GM18867 (cell line): Measurements from ENCODE around the gene LMBRD2.
A peak's percentile ranks its signal among the peaks of the same experiment; 100 is the strongest.
"Not testable (repeated sequence)": the region's sequence is repeated elsewhere in the genome, so short reads cannot be mapped to it uniquely, and the experiment has no call there.

Experiments
- ATAC-seq: cut with Tn5 transposase; IDR thresholded peaks from one replicate; pipeline ENCODE4 v1.9.1; 2021; ENCODE audit warnings: mild to moderate bottlenecking, moderate library complexity; ENCODE audit not compliant: unreplicated experiment

Gene LMBRD2

DNA sequence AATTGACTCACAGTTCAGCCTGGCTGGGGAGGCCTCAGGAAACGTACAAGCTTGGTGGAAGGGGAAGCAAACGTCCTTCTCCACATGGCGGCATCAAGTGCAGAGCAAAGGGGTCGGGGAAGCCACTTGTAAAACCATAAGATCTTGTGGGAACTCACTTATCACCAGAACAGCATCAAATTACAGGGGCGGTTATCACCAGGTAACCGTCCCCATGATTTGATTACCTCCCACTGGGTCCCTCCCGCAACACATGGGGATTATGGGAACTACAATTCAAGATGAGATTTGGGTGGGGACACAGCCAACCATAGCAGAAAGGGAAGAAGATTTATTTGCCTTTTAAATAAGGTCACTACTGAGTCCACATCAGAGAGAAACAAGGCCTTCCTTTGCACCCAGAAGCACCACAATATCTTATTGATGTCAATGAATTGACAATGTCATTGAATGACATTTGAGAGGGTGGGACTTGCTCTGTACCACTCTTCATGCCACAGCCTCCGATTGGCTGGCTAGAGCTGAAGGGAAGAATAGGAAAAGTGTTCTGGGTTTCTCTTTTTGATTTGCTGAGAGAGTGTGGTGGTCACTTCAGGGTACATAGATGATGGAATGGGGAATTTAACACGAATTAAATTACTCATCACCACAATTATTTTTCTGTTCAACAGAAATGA is 11.3 kb upstream of the LMBRD2 start:
- ATAC-seq: no peak

DNA sequence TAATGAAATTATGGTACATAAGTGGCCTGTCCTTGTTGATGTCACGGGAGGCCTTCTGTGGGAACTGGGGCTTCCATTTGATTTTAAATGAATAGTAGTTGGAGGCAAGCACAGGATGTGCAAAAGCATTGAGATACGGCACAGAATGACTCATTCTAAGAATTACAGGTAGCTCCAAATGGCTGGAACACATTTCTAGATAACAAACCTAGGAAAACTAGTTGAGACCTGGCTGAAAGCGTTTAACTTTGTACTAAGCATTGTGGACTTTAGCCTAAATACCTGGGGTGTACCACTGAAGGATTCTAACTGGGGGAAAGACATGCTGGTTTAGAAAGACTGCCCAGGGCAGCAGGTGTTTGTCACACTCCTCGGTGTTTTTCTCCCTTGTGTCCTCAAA is 9.7 kb upstream of the LMBRD2 start:
- no peak for ATAC-seq

DNA sequence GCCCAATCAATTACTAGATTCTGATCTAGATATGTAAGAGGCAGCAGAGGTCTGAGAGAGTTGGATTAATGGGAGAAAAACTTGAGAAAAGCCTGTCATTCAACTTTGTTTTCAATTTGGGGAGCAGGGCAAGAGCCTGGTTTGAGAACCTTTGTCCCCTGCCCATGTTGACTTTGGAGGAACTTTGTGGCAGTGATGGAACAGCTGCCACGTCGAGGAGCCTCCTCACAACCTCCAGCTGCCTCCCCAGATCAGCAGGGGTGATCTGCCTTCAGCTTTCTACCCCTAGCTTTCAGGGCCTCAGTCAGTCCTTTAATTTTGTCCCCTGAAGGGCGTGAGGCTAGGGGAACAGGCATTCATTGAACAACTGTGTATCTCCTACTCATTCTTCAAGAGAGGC is 8.9 kb upstream of the LMBRD2 start:
- ATAC-seq: no peak

DNA sequence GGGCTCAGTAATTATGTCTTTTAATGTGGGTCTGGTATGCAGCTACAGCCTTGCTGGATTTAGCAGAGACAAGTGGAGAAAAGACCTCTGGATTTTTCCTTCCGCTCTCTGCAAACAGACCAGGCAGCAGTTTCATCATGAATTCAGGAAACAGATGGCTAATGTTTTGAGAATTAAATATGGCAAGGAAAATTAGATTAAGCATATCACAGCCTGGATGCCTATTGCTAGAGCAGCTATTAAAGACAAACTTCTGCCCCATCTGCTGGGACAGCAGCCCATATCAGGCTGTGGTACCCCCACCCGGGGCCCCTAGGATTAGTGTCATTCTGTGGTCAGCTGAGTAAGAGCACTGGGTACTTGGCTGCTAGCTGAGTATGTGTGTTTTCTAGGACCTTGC is 6.5 kb upstream of the LMBRD2 start:
- ATAC-seq: no peak

DNA sequence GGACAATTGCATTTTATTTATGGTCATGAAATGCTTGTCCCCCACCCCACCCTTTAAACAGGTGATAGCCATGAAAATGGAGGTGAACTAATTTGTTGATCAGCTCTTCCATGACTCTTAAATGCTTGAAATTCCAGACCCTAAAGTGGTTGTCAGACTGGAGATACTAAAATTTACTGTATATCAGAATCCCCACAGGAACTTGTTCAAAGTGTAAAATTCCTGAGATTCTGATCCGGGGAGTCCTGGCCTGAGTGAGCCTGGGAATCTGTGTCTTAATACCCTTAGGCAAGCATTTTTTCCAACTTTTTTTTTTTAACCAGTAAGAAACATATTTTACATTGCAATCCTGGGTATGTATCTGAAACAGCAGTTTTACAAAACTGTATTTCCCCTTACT is 4.9 kb upstream of the LMBRD2 start:
- ATAC-seq: no peak

DNA sequence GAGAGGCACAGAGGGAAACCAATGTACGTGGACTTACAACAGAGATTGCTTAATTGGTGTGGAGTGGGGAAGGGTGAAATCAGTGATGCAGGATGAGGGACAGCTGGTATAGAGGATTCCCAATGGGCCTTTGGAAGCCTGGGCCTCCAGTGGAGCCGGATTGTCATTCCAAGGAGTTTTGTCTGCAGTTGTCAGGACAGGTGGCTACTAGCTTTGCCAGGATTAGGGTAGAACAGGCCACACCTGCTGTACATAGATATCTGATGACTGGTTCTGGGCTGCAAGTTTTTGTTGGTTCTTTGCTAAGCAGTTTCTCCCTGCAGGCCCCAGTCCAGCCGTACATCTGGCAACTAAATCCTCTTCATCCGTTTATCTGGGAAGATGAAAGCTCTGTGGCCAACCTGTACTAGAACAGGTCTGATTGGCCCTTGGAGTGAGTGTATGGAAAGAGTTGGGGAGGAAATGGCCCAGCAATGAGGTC is 4.5 kb upstream of the LMBRD2 start:
- no peak for ATAC-seq

DNA sequence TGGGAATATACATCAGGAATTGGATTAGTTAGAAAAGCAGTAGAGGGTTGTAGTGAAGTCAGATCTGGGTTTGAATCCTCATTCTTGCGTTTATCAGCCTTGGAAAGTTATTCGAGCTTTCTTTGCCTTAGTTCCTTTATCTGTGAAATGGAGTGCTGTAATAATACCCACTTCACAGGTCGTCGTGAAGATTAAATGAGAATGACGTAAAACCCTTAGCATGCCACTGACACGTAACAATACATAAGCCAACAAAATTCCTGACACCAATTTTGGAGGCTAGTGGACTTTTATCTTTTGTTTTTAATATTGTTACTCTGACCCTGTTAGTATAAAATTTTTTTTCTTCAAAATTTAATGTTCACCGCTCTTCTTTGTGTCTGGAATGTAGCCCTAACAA is 3.6 kb upstream of the LMBRD2 start:
- no peak for ATAC-seq

DNA sequence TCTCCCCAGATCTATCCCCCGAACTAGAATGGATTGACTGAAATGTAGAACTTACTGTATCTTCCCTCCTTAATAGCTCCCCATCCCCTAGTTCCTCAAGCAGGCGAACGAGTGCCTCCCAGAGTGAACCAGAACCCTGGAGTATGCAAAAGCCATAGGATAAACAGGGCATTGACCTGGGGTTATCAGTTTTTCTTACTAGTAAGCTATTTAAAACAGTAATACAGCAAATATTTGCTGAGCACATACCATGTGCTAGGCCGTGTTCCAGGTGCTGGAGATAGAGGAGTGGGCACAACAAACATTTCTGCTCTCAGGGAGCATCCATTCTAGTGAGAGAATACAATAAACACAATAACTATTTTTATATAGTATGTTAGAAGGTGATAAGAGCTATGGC is 2.0 kb upstream of the LMBRD2 start:
- ATAC-seq: no peak

DNA sequence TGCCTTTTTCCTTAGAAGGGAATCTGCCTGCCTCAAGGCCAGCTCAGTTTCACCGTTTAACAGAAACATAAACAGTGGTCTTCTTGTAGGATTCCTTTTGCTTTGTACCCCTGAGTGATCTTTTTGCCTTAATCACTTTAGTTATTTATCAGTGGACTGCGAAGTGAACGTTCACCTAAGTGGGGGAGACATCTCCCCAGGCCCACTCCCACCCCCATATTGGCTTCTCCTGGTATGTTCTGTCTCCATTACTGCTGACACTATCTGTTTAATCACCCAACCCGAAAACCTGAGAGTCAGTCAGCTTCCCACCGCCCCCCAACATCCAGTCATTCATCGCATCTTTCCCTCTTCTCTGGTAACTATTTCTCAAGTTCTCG is 1.6 kb upstream of the LMBRD2 start:
- no peak for ATAC-seq

DNA sequence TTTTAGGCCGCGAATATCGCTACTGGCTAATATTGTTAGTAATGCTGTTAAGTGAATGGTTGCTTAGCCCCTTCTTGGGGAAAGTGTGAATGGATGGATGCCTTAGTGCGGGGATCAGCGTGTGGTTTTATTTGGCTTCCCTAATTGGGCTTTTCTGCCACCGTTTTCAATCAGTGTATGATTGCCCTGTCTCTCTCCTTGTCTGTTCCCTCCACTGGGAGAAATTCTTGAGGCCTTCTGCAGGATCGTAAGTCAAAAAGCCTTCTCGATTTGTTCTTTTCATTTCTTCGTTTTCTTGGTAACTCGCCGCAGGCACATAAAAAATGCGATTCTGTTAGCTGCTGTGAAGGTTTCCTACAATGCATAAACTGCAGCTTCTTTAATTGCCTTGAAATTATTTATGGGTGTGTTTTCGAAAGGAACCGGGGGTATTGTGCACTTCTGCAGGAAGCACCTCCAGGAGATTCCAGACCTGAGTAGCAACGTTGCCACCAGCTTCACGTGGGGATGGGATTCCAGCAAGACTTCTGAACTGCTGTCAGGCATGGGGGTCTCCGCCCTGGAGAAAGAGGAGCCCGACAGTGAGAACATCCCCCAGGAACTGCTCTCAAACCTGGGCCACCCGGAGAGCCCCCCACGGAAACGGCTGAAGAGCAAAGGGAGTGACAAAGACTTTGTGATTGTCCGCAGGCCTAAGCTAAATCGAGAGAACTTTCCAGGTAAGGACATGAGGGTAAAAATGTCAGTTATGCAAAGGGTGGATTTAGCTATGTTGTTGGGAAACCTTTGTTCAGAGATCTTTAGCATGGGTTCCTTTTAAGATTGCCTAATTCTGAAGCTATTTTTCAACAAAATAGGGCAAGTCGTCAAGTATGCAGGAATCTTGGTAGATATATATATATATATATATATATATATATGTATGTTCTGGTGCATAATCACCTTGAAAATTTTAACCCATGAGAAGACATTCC is 924 bp upstream of the LMBRD2 start:
- no peak for ATAC-seq

DNA sequence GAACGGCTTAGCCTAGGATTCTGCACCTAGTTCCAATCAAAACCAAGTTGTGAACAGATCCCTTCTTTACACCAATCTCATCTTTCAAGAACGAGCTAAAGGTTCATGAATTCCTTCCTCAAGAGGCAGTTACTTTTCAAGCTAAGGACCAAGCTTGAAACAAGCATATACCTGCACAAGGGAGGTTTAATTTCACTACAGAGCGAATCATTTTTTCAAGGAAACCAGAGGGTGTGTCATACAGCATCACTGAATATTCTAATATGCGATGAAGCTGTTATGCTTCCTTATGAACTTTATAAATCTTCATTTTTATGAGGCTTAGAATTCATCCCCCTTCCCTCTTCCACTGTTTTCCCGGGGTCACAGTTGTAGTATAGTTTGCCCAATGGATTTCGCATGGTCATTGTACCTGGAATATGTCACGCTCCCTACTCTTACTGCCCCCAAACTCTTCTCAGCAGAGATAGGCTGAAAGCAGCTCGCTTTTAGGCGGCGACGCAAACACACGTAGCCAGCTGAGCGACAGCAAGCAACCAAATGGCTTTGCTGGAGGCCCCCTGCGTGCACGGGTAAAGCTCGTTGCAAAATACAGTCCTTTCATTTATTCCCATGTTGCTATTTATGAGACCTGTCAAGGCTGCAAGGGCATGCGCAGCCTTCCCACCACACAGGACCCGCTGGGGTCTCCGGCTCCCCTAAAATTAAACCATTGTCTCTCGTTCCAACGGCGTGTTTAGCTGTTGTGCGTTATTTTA is 832 bp downstream of the LMBRD2 start:
- ATAC-seq: peak; percentile 27

DNA sequence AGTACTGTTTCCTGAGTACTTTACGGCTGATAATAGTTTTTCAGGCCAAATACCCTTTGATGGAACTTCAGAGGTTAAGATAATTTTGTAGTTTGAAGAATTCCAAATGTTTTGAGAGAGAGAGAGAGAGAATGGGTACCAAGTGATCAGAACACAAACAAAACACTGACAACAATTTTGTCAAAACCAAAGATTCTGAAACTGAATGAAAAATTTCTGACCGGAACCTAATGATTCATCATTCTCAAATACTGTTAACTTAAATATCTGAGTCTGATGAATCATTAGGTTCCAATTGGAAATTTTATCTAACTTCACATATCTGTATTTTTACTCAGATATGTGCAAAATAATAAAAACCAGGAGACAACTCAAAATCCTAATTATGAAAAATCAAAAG is 4.0 kb downstream of the LMBRD2 start:
- ATAC-seq: no peak

DNA sequence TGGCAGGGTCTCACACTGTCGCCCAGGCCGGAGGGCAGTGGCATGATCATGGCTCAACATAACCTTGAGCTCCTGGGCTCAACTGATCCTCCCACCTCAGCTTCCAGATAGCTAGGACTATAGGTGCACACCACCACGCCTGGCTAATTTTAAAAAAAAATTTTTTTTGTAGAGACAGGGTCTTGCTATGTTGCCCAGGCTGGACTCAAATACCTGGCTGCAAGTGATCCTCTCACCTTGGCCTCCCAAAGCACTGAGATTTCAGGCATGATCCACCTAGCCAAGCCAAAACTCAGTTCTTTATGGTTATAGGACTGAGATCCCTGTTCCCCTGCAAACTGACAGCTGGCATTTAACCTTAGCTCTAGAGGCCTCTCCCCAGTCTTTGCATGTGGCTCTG is 5.3 kb downstream of the LMBRD2 start:
- no peak for ATAC-seq

DNA sequence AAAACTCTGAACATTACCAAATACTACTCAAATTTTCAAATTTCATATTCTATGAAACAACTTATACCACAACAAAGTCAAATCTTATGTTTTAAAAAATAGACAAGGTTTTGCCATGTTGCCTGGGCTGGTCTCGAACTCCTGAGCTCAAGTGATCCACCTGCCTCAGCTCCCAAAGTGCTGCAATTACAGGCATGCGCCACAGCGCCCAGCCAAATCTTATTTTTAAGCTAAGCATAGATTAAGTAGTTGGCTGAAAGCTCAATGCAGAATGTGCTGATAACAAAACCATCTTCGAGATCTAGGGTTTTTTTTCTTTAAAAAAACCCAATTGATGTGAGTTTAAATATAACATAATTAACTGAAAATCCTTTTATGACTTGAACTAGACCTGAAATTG is 6.4 kb downstream of the LMBRD2 start:
- no peak for ATAC-seq

DNA sequence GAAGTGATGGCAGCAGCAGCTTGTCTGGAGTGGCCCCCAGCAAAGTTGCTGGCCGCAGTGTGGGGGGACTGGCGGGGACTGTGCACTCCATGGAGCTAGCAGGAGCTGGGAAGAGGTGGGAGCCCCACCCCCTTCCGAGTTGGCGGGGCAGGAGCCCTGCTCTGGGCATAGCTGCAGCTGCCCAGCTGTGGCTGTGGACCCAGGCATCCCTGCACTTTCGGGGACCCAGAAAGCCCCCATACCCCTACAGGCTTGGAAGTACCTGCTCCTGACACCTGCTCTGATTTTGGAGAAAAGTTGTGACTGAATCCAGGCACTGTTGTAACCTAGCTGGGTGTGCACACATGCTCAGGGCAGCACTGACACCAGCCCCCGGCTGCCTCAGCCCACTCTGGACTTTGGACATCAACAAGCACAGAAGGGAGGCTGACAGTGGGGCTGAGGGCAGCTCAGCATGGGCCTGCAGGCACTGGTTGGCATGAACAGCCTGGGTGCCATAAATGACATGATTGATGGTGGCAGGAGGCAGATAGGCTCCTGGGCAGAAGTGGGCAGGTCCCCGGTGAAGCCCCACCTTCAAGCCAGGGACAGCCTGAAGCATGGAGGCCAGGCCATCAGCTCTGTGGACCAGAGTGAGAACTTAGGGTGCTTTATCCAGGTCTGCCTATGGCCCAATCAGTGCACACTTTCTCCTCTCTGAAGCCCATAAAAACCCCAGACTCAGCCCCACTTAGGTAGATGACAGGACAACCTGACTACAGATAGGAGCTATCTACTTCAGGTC is 12.6 kb downstream of the LMBRD2 start:
- no peak for ATAC-seq

DNA sequence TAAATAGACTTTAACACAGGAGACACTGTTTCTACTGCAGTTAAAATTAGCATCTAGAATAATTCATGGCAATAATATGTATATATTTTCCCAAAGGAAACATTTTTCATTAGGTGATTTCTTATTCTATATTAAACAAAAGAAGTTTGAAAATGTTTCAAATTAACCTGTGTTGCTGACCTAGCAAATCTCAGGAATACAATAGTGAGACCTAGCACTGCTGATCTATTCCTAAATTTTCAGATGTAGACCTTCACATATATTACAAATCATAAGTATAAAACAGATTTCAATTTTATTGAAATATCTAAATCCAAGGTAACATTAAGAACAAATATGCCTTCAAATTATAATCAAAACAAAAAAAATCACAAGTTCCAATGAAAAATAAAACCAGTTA is 15.1 kb downstream of the LMBRD2 start:
- no peak for ATAC-seq

DNA sequence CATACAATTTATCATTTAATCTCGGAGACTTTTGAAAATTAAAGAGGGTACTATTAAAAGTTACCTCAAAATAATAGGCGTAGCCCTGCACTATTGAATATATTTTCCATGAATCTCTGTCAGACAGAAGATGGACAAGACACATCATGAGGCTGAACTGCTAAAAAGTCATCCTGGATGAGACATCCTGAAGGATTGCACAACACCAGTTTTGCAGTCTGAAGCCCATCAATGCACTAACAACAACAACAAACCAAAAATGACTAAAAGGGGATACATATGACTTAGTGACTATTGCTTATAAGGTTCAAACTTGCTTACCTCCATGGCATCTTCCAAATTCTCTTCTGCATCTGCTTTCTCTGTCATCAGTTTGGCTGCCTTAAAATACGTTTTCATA is 15.7 kb downstream of the LMBRD2 start:
- no peak for ATAC-seq

DNA sequence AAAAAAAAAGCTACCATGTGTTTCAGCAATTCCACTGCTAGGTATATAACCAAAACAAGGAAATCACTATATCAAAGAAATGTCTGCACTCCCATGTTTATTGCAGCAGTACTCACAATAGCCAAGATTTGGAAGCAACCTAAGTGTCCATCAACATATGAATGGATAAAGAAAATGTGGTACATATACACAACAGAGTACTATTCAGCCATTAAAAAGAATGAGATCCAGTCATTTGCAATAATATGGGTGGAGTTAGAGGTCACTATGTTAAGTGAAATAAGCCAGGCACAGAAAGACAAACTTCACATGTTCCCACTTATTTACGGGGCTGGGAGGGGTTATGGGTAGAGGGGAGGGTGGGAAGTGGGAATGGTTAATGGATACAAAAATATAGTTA is 18.7 kb downstream of the LMBRD2 start:
- not testable (repeated sequence) for ATAC-seq

DNA sequence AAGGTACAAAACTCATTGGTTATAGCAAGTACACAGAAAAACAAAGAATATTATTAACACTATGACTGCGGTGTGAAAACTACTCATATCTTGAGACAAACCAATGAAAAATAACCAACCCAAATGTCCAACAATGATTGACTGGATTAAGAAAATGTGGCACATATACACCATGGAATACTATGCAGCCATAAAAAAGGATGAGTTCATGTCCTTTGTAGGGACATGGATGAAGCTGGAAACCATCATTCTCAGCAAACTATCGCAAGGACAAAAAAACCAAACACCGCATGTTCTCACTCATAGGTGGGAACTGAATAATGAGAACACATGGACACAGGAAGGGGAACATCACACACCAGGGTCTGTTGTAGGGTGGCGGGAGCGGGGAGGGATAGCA is 22.0 kb downstream of the LMBRD2 start:
- not testable (repeated sequence) for ATAC-seq

DNA sequence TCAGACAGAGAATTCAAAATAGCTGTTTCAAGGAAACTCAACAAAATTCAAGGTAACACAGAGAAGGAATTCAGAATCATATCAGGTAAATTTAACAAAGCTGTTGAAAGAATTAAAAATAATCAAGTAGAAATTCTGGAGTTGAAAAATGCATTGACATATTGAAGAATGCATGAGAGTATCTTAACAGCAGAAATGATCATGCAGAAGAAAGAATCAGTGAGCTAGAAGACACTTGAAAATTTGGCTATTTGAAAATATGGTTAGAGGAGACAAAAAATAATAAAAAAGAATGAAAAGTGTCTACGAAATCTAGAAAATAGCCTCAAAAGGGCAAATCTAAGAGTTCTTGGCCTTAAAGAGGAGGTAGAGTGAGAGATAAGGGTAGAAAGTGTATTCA is 22.9 kb downstream of the LMBRD2 start:
- ATAC-seq: no peak

DNA sequence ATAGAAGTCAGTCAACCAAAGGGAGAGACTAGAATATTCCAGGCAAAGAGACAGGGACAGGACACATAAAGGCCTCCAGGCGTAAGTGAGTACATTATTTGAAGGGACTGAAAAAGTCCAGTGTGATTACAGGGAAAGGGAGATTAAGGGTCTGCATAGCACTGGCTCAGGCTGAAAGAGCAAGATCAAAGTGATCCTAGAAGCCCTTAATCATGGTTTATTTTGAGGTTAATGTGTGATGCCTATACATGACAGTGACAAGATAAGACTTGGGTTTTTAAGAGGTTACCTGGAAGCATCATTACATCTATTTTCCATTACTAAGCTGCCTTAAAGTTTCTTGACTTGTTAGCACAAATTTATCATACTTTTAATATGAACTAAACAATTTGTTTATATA is 25.8 kb downstream of the LMBRD2 start:
- no peak for ATAC-seq
